Measurements from ENCODE around the gene IKZF2. TPM values are rescaled to one million over a fixed set of nuclear protein-coding genes. Genes with fewer than 3 reads are reported as not detected.

Gene IKZF2
- total and polyA plus RNA-seq, 2 donors (not counting 3 experiments of a cell fraction or from before 2014, with no cell fraction given), result 0.08 to 0.46 TPM

GRCh38 chr2:213067888-213068287, 83.5 kb downstream of the IKZF2 start:
- no peaks in the 10 kb centered on the region for H3K36me3 ChIP-seq (ENCODE audit: control insufficient read depth in 2 of 2, extremely low read depth in 1 of 2, insufficient read depth in 2 of 2, low read length in 2 of 2)
- intact Hi-C loops (cut with micrococcal nuclease) (no loop called here), dilution Hi-C loops (cut with MboI; ENCODE audit: extremely low pct_ligation_motif_present, low sequenced_read_pairs) (no loop called here)
- DNase-seq (ENCODE audit: low read depth, low spot score) (no peak), FAIRE-seq (no peak)
- no peaks in the 10 kb centered on the region for H4K20me1 ChIP-seq (replicated peaks; ENCODE audit: control insufficient read depth, extremely low read depth, insufficient read depth, low read length)
- H3K27ac ChIP-seq (ENCODE audit: insufficient read depth, low read depth, low read length), result no peak overlapping the region
- no peak overlapping the region for H3K4me3 ChIP-seq (replicated peaks in 1 of 3; ENCODE audit: insufficient read depth in 1 of 3, low read depth in 1 of 3, low read length in 3 of 3)
- no peaks in the 10 kb centered on the region for H3K9me1 ChIP-seq (replicated peaks; ENCODE audit: control insufficient read depth, extremely low read depth, insufficient read depth, low read length)
- POLR2A ChIA-PET, result no interaction called here
- no TSS peak for BruUV-seq (replicated peaks)
- no peak overlapping the region for H2AFZ ChIP-seq (ENCODE audit: low read depth, low read length)
- H3K4me2 ChIP-seq (ENCODE audit: insufficient read depth, low read length), result no peak overlapping the region
- CTCF ChIA-PET, result no interaction called here
- H3K79me2 ChIP-seq (ENCODE audit: control insufficient read depth, insufficient read depth, low read length), result no peaks in the 10 kb centered on the region
- no peaks in the 10 kb centered on the region for H3K4me1 ChIP-seq (ENCODE audit: control insufficient read depth, extremely low read depth, insufficient read depth, low read length)
- TF ChIP-seq GATA2 (IDR thresholded peaks at IDR 0.05; ENCODE audit: insufficient read depth, insufficient read length, low read depth, low read length) (no peak), POLR2AphosphoS5 (IDR thresholded peaks at IDR 0.05; ENCODE audit: insufficient read depth, low read depth, low read length) (no peak), FOS (IDR thresholded peaks at IDR 0.05; ENCODE audit: borderline replicate concordance, insufficient read depth, low read length) (no peak), POLR2A (IDR thresholded peaks at IDR 0.05; ENCODE audit: low read depth, low read length) (no peak), JUN (IDR thresholded peaks at IDR 0.05; ENCODE audit: borderline replicate concordance, insufficient read depth, insufficient read length, low read depth) (no peak), MYC (IDR thresholded peaks at IDR 0.05; ENCODE audit: low read depth, low read length) (no peak), EZH2 (IDR thresholded peaks at IDR 0.05; ENCODE audit: borderline replicate concordance, low read depth, low read length, severe bottlenecking) (no peak), CTCF (IDR thresholded peaks at IDR 0.05; ENCODE audit: extremely low read depth in 1 of 2, insufficient read depth in 1 of 2, low read depth in 1 of 2, low read length in 2 of 2) (no peak), MAX (IDR thresholded peaks at IDR 0.05; ENCODE audit: insufficient read depth, insufficient read length) (no peak)
- no peaks in the 10 kb centered on the region for H3K27me3 ChIP-seq (ENCODE audit: control insufficient read depth in 2 of 2, insufficient read depth in 2 of 2, low read length in 2 of 2)
- H3K9me3 ChIP-seq (replicated peaks; ENCODE audit: control insufficient read depth, insufficient read depth, low read length), result no peaks in the 10 kb centered on the region
- no peak overlapping the region for H3K9ac ChIP-seq (replicated peaks; ENCODE audit: extremely low read depth, insufficient read depth, low read length)

All from endothelial cell of umbilical vein (primary cell).